NB4 (cell line): ENCODE measurements around the gene LIN37.
"Not testable (repeated sequence)": the region's sequence is repeated elsewhere in the genome, so short reads cannot be mapped to it uniquely, and the experiment has no call there.

Source experiments
- DNase-seq: peaks from one replicate; pipeline ENCODE4 v3.0.0; 2010; ENCODE audit warnings: low read depth
- H3K4me3 ChIP-seq: one replicate; pipeline ENCODE4 v1.5.1; 2011; ENCODE audit warnings: mild to moderate bottlenecking, low read depth, low read length, moderate library complexity
- MYC ChIP-seq: IDR thresholded peaks from 2 replicates; pipeline ENCODE4 v1.6.1; 2011; ENCODE audit warnings: low read depth, low read length
- POLR2A ChIP-seq: IDR thresholded peaks from 2 replicates; pipeline ENCODE4 v1.6.1; 2011; ENCODE audit warnings: mild to moderate bottlenecking; ENCODE audit not compliant: insufficient read length; ENCODE audit errors: extremely low read depth
- TF ChIP-seq, protein P1 (sequence below): IDR thresholded peaks from 2 replicates; pipeline ENCODE4 v1.6.1; 2011; ENCODE audit warnings: low read depth, low read length
- TF ChIP-seq, protein P2 (sequence below): IDR thresholded peaks from one replicate; pipeline ENCODE4 v1.5.1; 2012; ENCODE audit warnings: low read depth, low read length

LIN37 gene

DNA sequence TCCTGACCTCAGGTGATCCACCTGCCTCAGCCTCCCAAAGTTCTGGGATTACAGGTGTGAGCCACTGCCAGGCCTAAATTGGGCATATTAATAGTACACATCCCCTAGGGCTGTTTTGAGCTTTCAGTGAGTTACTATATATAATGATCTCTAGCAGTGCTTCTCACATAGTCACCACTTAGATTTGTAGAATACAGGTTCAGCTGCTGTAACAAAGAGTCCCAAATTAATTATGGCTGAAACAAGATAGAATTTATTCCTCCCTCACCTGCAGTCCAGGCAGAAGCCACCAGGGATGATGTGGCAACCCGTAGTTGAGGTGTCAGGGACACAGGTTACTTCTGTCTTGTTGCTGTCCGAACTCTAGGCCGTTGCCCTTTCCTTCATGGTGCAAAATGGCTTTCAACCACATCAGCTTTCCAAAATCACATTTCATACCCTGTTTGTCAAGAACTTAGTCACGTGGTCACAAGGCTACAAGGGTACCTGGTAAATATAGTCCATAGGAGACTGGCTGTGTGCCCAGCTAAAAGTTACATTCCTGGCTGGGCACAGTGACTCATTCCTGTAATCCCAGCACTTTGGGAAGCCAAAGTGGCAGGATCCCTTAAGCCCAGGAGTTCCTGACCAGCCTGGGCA lies 12.5 kb downstream of the LIN37 start:
- no peak for DNase-seq
- TF ChIP-seq MYC (no peak), POLR2A (no peak)
- TF ChIP-seq, protein P1, sequence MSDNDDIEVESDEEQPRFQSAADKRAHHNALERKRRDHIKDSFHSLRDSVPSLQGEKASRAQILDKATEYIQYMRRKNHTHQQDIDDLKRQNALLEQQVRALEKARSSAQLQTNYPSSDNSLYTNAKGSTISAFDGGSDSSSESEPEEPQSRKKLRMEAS: no peak
- TF ChIP-seq, protein P2, sequence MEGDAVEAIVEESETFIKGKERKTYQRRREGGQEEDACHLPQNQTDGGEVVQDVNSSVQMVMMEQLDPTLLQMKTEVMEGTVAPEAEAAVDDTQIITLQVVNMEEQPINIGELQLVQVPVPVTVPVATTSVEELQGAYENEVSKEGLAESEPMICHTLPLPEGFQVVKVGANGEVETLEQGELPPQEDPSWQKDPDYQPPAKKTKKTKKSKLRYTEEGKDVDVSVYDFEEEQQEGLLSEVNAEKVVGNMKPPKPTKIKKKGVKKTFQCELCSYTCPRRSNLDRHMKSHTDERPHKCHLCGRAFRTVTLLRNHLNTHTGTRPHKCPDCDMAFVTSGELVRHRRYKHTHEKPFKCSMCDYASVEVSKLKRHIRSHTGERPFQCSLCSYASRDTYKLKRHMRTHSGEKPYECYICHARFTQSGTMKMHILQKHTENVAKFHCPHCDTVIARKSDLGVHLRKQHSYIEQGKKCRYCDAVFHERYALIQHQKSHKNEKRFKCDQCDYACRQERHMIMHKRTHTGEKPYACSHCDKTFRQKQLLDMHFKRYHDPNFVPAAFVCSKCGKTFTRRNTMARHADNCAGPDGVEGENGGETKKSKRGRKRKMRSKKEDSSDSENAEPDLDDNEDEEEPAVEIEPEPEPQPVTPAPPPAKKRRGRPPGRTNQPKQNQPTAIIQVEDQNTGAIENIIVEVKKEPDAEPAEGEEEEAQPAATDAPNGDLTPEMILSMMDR: no peak
- H3K4me3 ChIP-seq: no peak overlapping the region

DNA sequence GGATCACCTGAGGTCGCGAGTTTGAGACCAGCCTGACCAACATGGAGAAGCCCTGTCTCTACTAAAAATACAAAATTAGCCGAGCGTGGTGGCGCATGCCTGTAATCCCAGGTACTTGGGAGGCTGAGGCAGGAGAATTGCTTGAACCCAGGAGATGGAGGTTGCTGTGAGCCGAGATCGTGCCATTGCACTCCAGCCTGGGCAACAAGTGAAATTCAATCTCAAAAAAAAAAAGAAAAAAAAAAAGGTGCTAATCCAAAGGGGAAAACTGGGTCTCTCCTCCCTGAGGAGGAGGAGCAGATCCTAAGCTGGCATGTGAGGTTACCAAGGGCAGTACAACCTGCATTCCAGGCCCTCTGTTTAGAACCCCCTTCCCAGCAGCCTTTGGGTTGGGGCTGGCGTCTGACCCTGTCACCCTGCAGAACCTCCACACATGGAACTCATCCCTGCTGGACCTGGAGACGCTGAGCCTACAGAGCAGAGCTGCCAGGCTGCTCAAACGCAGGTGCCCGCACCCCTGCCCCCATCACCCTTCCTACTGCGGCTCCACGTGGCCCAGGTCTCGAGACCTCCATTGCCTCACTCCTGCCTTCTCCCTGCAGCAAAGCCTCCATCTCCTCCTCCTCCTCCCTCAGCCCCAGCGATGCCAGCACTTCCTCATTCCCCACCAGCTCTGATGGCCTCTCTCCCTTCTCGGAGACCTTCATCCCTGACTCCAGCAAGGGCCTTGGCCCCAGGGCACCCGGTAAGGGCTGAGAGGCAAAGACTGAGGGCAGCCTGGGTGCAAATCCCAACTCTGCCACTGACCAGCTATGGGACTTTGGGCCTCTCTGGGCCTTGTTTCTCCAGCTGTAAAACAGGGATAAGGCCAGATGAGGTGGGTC lies 16.3 kb downstream of the LIN37 start:
- DNase-seq: no peak
- no peak overlapping the region for H3K4me3 ChIP-seq
- TF ChIP-seq, protein P1: no peak

DNA sequence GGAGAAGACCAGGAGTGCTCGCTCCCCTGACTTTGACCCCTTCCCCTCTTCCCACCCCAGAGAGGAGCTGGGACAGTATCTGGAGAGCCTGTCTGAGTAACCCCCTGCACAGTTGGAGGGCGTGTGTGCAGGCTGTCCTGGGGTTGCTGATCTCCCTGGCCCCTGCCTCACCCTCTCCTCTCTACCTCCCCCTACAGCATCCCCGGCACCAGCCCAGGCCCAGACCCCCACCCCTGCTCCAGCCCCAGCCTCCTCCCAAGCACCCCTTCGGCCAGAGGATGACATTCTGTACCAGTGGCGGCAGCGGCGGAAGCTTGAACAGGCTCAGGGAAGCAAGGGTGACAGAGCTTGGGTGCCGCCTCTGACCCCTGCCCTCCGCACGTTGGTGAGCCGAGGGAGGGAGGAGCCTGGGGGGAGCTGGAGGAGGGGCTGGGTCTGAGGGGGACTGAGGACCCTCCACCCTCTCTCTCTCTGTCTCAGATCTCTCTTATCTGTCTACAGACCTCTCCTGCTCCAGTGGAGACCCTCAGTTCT lies 18.3 kb downstream of the LIN37 start:
- DNase-seq: no peak
- TF ChIP-seq, protein P1: no peak
- TF ChIP-seq MYC (no peak), POLR2A (no peak)
- TF ChIP-seq, protein P2: no peak
- H3K4me3 ChIP-seq: no peak overlapping the region

DNA sequence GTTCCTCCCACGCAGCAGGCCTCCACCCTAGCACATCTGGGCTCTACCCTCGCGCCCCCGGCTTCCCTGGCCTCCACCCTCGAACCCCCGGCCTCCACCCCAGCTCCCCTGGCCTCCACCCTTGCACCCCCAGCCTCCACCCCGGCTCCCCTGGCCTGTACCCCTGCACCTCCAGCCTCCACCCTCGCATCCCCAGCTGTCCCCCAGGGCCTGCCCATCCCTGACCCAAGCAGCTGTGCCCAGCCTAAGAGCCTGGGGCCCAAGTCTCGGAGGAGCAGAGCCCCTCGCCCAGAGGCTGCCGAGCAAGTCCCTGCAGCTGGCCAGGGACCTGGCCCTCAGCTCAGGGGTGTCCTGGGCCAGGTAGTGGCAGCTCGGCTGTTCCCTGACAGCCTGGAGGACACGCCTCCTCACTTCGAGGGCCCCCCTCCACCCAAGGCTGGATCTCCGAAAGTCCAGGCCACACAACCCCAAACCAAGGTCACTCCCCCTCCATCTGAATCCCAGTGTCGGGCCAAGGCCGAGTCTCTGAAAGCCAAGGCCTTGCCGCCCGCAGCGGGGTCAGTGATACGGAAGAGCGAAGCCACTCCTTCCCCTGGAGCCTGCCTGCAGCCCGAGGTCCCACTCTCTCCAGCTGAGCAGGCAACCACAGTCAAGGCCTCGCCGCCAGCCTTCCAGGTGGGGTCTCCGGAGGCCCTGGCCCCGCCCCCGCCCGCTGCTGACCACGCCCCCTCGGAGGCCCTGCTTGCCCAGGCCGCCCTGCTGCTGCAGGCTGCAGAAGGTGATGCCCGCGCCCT lies 19.1 kb downstream of the LIN37 start:
- TF ChIP-seq, protein P1: no peak
- TF ChIP-seq, protein P2: no peak
- TF ChIP-seq MYC (no peak), POLR2A (no peak)
- H3K4me3 ChIP-seq: no peak overlapping the region
- no peak for DNase-seq

DNA sequence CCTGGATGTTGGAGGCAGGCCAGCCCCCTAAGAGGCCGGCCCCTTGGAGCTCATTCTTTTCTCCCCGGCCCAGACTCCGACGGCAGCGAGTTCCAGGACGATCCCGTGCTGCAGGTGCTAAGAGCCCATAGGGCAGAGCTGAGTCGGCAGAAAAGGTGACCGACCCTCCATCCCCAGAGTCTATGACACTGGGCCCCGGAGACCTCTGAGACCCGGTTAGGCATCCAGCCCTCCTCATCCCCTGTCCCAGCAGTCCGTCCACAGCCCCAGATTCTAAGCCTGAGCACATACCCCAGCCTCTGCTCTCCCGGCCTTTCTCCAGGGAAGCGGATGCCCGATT lies 19.7 kb downstream of the LIN37 start:
- no peak overlapping the region for H3K4me3 ChIP-seq
- TF ChIP-seq POLR2A: no peak
- TF ChIP-seq, protein P2: no peak
- TF ChIP-seq MYC: no peak
- TF ChIP-seq, protein P1: no peak

DNA sequence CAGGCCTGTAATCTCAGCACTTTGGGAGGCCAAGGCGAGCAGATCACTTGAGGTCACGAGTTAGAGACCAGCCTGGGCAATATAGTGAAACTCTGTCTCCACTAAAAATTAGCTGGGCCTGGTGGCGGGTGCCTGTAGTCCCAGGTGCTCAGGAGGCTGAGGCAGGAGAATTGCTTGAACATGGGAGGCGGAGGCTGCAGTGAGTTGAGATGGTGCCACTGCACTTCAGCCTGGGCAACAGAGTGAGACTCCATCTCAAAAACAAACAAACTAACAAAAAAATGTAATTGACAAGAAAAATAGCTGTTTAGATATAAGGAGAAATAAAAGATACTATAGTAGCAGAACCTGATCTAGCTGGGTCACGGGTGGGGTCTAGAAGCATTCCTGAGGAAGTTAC lies 24.0 kb downstream of the LIN37 start:
- not testable (repeated sequence) for DNase-seq, H3K4me3 ChIP-seq

More for the DNA sequence above, 19.7 kb downstream of the LIN37 start:
- no peak for DNase-seq
